ENCODE results near the gene FCGR3A.
A peak's percentile ranks its signal among the peaks of the same experiment; 100 is the strongest.
"Not testable (repeated sequence)": the region's sequence is repeated elsewhere in the genome, so short reads cannot be mapped to it uniquely, and the experiment has no call there.

FCGR3A gene

DNA sequence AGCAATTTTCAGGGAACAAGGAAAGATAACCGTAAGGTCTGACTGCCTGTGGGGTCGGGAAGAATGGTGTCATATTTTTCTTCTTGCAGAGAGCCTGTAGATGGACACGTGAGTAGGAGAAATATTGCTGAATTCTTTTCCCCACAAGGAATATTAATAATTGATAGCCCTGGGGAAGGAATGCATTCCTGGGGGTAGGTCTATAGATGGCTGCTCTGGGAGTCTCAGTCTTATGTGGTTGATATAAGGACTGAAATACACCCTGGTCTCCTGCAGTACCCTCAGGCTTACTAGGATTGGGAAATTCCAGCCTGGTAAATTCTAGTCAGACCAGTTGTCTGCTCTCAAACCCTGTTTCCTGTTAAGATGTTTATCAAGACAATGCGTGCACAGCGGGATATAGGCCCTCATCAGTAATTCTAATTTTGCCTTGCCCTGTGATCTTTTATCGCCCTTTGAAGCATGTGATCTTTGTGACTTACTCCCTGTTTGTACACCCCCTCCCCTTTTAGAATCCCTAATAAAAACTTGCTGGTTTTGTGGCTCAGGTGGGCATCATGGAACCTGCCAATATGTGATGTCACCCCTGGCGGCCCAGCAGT, 12.4 kb downstream of the FCGR3A start:
- not testable (repeated sequence) for H3K9me3 ChIP-seq (ENCODE audit: control insufficient read depth, low read depth, low read length); H3K9ac ChIP-seq (ENCODE audit: low read length); H3K4me3 ChIP-seq (ENCODE audit: low read length); H3K27ac ChIP-seq (ENCODE audit: low read length); H3K27me3 ChIP-seq (ENCODE audit: control insufficient read depth, insufficient read depth, low read length); H3K4me1 ChIP-seq (ENCODE audit: control insufficient read depth, low read depth, low read length); H3K36me3 ChIP-seq (ENCODE audit: control insufficient read depth, low read depth, low read length)

DNA sequence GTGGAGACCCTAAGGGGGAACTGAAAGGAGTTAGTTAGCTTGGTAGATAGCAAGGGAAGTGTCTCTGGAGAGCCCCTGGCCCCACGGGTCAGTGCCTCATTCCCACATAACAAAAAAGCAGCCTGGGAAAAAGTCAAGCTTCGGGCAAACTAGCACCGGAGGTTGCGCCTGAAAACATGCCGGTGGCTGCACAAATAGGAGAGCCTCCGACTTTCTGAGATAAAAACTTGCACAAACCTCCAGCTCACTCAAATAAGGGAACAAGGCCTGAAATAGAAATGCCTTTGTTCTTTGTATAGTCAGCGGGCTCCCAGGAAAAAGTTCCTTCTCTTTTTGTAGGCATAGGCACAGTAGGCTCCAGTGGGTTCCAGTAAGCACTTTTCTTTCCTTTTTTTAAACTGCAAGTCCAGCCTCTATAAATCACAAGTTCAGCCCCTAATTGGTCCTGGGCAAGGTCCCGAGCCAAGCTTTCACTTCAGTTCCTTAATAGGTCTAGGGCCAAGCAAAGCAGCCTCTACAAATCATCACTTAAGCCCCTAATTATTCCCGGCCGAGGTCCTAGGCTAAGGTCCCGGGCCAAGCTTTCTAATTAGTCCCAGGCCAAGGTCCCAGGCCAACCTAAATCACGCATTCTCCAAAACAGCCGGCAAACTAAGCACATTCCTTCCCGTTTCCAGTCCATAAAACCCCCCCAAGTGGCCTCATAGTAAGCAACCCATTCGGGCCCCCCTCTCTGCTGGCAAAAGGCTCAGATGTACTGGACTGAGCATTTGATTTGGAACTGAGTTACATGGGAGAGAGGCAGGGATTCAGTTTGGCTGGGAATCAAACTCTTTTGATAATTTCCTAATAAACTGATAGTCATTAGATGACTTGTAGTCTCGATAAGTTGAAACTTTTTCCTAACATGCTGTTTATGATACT, 16.7 kb downstream of the FCGR3A start:
- H3K4me1 ChIP-seq (ENCODE audit: control insufficient read depth, low read depth, low read length); H3K9me3 ChIP-seq (ENCODE audit: control insufficient read depth, low read depth, low read length); H3K9ac ChIP-seq (ENCODE audit: low read length); H3K36me3 ChIP-seq (ENCODE audit: control insufficient read depth, low read depth, low read length); H3K27ac ChIP-seq (ENCODE audit: low read length); H3K27me3 ChIP-seq (ENCODE audit: control insufficient read depth, insufficient read depth, low read length): not testable (repeated sequence)
- H3K4me3 ChIP-seq (ENCODE audit: low read length) = peak overlapping the region; percentile 79

DNA sequence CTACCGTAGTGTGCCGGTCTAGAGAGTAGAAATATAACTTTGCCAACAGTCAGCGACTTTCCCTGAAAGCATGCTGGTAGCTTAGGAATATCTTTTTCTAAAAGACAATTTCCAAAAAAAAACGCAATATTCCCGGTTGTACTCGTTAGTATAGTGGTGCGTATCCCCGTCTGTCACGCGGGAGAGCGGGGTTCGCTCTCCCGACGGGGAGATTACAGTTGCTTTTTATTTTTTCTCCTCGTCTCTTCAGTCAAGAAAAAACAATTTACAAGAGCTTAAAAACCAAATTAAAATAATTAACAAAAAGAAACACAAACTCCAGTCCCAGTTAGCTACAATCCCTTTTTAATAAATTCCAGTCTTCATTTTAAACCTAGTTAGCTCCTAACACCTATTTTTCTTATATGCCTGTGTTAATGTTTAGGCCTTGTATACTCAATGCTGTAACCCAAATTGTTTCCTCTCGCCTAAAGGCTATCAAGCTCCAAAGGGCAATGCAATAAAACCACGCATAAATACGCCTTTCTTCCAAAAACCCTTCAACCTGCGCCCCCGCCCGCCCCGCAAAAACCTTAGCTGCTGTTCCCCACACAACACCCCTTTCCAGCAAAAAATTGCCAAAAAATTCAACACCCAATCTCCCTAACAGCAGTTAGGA, 17.5 kb downstream of the FCGR3A start:
- Histone ChIP-seq H3K36me3 (ENCODE audit: control insufficient read depth, low read depth, low read length) (no peaks in the 10 kb centered on the region), H3K9ac (ENCODE audit: low read length) (no peak overlapping the region), H3K4me1 (ENCODE audit: control insufficient read depth, low read depth, low read length) (peaks cover 7% of the 10 kb centered on the region), H3K27me3 (ENCODE audit: control insufficient read depth, insufficient read depth, low read length) (no peaks in the 10 kb centered on the region), H3K9me3 (ENCODE audit: control insufficient read depth, low read depth, low read length) (no peaks in the 10 kb centered on the region), H3K27ac (ENCODE audit: low read length) (no peak overlapping the region), H3K4me3 (ENCODE audit: low read length) (peak overlapping the region; percentile 79)

DNA sequence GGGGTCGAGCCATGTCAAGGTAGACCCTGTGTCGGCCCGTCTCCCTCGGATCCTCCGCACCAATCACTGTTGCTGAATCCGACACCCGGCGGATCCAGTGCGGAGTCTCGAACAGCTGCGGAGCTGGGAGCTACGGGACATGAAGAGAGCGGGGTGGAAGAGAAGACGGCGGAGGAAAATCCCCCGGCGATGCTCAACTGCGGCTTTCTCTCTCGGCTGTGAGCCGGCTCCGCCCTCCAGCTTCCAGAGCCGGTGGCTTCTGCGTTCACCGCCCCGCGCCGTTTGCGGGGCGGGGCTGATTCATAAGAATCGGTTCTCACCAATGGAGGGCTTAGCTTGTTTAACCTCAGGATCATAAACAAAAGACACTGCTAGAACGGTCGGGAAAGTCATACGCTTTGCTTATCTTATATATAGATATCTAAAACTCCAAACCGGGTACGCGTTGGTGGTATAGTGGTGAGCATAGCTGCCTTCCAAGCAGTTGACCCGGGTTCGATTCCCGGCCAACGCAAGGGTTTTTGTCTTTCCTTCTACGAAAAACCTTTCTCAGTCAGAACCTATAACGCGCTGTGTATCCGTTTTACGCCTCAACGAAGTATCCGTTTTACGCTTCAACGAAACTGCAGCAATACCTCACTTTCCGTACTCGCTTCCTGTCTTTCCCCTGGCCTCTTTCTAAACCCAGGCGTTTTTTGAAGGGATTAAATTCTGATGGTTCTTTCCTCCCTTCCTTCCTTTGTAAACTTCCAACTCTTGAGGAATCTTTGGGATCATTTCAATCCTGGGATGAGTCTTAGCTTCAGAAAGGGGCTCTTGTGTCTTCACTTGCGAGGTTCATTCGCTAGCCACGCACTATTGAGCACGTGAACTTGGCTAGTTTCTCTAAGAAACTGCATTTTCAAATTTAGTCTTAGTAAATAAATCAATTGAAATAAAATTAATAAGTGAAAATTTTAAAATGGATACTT, 18.7 kb downstream of the FCGR3A start:
- not testable (repeated sequence) for H3K27ac ChIP-seq (ENCODE audit: low read length); H3K9me3 ChIP-seq (ENCODE audit: control insufficient read depth, low read depth, low read length); H3K4me1 ChIP-seq (ENCODE audit: control insufficient read depth, low read depth, low read length); H3K27me3 ChIP-seq (ENCODE audit: control insufficient read depth, insufficient read depth, low read length); H3K36me3 ChIP-seq (ENCODE audit: control insufficient read depth, low read depth, low read length)
- peak overlapping the region; percentile 79 for H3K4me3 ChIP-seq (ENCODE audit: low read length)
- peak overlapping the region; percentile 61 for H3K9ac ChIP-seq (ENCODE audit: low read length)

DNA sequence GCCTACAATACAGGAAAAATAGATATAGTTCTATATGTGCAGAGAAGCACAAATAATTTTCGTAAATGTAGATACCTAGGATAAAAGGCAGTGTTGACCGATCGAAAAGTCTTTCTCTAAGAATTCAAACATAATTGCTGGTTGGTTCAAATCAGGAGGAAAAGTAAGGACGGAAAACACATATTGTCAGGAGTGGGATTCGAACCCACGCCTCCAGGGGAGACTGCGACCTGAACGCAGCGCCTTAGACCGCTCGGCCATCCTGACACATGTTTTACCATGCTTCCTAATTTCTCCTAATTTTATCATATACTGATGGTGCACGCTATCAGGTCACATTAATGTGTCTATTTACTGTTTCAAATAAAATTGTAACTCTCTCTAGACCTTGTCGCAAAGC, 19.5 kb downstream of the FCGR3A start:
- not testable (repeated sequence) for H3K27ac ChIP-seq (ENCODE audit: low read length); H3K9me3 ChIP-seq (ENCODE audit: control insufficient read depth, low read depth, low read length); H3K36me3 ChIP-seq (ENCODE audit: control insufficient read depth, low read depth, low read length); H3K4me1 ChIP-seq (ENCODE audit: control insufficient read depth, low read depth, low read length)
- peak overlapping the region; percentile 12 for H3K9ac ChIP-seq (ENCODE audit: low read length)
- H3K4me3 ChIP-seq (ENCODE audit: low read length) = peak overlapping the region; percentile 79
- peaks cover 18% of the 10 kb centered on the region for H3K27me3 ChIP-seq (ENCODE audit: control insufficient read depth, insufficient read depth, low read length)

DNA sequence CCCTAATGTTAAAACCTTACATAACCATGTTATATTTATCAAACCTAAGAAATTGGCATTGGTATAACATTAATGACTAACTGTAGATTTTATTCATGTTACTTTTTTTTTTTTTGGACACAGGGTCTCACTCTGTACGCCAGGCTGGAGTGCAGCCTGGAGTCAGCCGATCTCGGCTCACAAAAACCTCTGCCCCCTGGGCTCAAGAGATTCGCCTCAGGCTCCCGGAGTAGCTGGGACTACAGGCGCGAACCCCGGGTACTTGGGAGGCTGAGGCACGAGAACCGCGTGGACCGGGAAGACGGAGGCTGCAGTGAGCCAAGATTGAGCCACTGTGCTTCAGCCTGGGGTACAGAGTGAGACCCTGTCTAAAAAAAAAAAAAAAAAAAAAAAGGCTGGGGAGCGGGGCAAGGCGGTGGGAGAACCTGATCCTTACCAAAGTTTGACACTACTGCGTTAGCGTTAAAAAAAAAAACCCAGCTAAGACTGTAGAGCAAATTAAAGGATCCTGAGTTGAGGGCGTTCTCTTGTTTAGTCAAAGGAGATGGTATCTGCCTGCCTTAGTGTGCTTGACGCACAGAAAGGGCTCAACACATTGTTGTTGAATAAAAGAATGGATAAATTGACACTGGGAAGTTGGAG, 20.0 kb downstream of the FCGR3A start:
- peak overlapping the region; percentile 12 for H3K9ac ChIP-seq (ENCODE audit: low read length)
- H3K27me3 ChIP-seq (ENCODE audit: control insufficient read depth, insufficient read depth, low read length) = peaks cover 22% of the 10 kb centered on the region
- not testable (repeated sequence) for H3K36me3 ChIP-seq (ENCODE audit: control insufficient read depth, low read depth, low read length); H3K27ac ChIP-seq (ENCODE audit: low read length); H3K4me1 ChIP-seq (ENCODE audit: control insufficient read depth, low read depth, low read length); H3K9me3 ChIP-seq (ENCODE audit: control insufficient read depth, low read depth, low read length)
- H3K4me3 ChIP-seq (ENCODE audit: low read length) = peak overlapping the region; percentile 79

DNA sequence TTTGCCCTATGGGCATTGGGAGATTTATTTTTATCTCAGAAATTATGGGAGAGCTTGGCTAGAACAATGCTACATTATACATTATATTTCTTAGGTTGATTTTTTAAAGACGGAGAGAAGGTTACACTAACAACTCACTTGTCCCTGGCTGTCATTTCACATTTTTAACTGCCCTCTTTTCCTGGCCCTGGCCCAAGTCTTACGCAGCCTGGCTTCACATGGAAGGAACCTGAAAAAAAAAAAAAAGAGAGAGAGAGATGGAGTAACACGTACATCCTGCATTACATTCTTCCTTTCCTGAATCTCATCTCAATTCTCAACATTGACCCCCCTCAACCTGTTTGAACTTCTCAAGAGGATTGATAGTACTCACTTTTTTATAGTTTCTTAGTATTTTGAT, 21.1 kb downstream of the FCGR3A start:
- not testable (repeated sequence) for H3K4me1 ChIP-seq (ENCODE audit: control insufficient read depth, low read depth, low read length); H3K27ac ChIP-seq (ENCODE audit: low read length); H3K36me3 ChIP-seq (ENCODE audit: control insufficient read depth, low read depth, low read length); H3K4me3 ChIP-seq (ENCODE audit: low read length); H3K9ac ChIP-seq (ENCODE audit: low read length); H3K9me3 ChIP-seq (ENCODE audit: control insufficient read depth, low read depth, low read length)
- peaks cover 30% of the 10 kb centered on the region for H3K27me3 ChIP-seq (ENCODE audit: control insufficient read depth, insufficient read depth, low read length)

DNA sequence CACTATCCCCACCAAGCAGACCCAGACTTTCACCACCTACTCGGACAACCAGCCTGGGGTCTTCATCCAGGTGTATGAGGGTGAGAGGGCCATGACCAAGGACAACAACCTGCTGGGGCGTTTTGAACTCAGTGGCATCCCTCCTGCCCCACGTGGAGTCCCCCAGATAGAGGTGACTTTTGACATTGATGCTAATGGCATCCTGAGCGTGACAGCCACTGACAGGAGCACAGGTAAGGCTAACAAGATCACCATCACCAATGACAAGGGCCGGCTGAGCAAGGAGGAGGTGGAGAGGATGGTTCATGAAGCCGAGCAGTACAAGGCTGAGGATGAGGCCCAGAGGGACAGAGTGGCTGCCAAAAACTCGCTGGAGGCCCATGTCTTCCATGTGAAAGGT, 23.7 kb downstream of the FCGR3A start:
- not testable (repeated sequence) for H3K4me1 ChIP-seq (ENCODE audit: control insufficient read depth, low read depth, low read length)
- H3K27me3 ChIP-seq (ENCODE audit: control insufficient read depth, insufficient read depth, low read length) = peaks cover 30% of the 10 kb centered on the region

DNA sequence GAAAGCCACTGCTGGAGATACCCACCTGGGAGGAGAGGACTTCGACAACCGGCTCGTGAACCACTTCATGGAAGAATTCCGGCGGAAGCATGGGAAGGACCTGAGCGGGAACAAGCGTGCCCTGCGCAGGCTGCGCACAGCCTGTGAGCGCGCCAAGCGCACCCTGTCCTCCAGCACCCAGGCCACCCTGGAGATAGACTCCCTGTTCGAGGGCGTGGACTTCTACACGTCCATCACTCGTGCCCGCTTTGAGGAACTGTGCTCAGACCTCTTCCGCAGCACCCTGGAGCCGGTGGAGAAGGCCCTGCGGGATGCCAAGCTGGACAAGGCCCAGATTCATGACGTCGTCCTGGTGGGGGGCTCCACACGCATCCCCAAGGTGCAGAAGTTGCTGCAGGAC, 24.3 kb downstream of the FCGR3A start:
- H3K4me3 ChIP-seq (ENCODE audit: low read length) = peak overlapping the region; percentile 86

More for the DNA sequence above, 23.7 kb downstream of the FCGR3A start:
- H3K9me3 ChIP-seq (ENCODE audit: control insufficient read depth, low read depth, low read length); H3K9ac ChIP-seq (ENCODE audit: low read length); H3K27ac ChIP-seq (ENCODE audit: low read length); H3K36me3 ChIP-seq (ENCODE audit: control insufficient read depth, low read depth, low read length); H3K4me3 ChIP-seq (ENCODE audit: low read length): not testable (repeated sequence)

DNA sequence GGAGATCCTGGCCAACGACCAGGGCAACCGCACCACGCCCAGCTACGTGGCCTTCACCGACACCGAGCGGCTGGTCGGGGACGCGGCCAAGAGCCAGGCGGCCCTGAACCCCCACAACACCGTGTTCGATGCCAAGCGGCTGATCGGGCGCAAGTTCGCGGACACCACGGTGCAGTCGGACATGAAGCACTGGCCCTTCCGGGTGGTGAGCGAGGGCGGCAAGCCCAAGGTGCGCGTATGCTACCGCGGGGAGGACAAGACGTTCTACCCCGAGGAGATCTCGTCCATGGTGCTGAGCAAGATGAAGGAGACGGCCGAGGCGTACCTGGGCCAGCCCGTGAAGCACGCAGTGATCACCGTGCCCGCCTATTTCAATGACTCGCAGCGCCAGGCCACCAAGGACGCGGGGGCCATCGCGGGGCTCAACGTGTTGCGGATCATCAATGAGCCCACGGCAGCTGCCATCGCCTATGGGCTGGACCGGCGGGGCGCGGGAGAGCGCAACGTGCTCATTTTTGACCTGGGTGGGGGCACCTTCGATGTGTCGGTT, 24.8 kb downstream of the FCGR3A start:
- H3K27ac ChIP-seq (ENCODE audit: low read length); H3K9ac ChIP-seq (ENCODE audit: low read length); H3K36me3 ChIP-seq (ENCODE audit: control insufficient read depth, low read depth, low read length); H3K4me1 ChIP-seq (ENCODE audit: control insufficient read depth, low read depth, low read length); H3K9me3 ChIP-seq (ENCODE audit: control insufficient read depth, low read depth, low read length): not testable (repeated sequence)
- H3K27me3 ChIP-seq (ENCODE audit: control insufficient read depth, insufficient read depth, low read length) = peaks cover 30% of the 10 kb centered on the region
- peak overlapping the region; percentile 86 for H3K4me3 ChIP-seq (ENCODE audit: low read length)

More for the DNA sequence above, 24.3 kb downstream of the FCGR3A start:
- not testable (repeated sequence) for H3K9me3 ChIP-seq (ENCODE audit: control insufficient read depth, low read depth, low read length); H3K36me3 ChIP-seq (ENCODE audit: control insufficient read depth, low read depth, low read length); H3K4me1 ChIP-seq (ENCODE audit: control insufficient read depth, low read depth, low read length); H3K27ac ChIP-seq (ENCODE audit: low read length); H3K9ac ChIP-seq (ENCODE audit: low read length)
- H3K27me3 ChIP-seq (ENCODE audit: control insufficient read depth, insufficient read depth, low read length) = peaks cover 30% of the 10 kb centered on the region

Measured in iPS-18a (cell line).